Measurements from ENCODE around the gene YPEL5. TPM values are rescaled to one million over a fixed set of nuclear protein-coding genes. Genes with fewer than 3 reads are reported as not detected.
"Not testable (repeated sequence)": the region's sequence is repeated elsewhere in the genome, so short reads cannot be mapped to it uniquely, and the experiment has no call there.

YPEL5 gene
- total RNA-seq: 10 to 100 TPM; 42.8 to 88.1 (median 80.5) TPM

GRCh38 chr2:30146337-30147195, at the start of gene YPEL5:
Gene YPEL5, plus strand, starts transcription at chr2:30147007. Its CDS starts 9,645 bp downstream, at chr2:30156652.
- H3K4me1 ChIP-seq: peaks cover 23 to 46% (median 42%) of the 10 kb centered on the region in 4 donors
- TF ChIP-seq EP300 (IDR thresholded peaks at IDR 0.05; ENCODE audit: low read depth): peak; percentile 31
- peak; percentile 95 for TF ChIP-seq POLR2A (IDR thresholded peaks at IDR 0.05)
- TF ChIP-seq POLR2AphosphoS5 (IDR thresholded peaks at IDR 0.05): peak; percentile 92 to 94 (median 94)
- TF ChIP-seq, protein P1, sequence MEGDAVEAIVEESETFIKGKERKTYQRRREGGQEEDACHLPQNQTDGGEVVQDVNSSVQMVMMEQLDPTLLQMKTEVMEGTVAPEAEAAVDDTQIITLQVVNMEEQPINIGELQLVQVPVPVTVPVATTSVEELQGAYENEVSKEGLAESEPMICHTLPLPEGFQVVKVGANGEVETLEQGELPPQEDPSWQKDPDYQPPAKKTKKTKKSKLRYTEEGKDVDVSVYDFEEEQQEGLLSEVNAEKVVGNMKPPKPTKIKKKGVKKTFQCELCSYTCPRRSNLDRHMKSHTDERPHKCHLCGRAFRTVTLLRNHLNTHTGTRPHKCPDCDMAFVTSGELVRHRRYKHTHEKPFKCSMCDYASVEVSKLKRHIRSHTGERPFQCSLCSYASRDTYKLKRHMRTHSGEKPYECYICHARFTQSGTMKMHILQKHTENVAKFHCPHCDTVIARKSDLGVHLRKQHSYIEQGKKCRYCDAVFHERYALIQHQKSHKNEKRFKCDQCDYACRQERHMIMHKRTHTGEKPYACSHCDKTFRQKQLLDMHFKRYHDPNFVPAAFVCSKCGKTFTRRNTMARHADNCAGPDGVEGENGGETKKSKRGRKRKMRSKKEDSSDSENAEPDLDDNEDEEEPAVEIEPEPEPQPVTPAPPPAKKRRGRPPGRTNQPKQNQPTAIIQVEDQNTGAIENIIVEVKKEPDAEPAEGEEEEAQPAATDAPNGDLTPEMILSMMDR (IDR thresholded peaks at IDR 0.05): no peak
- WGBS, 2 donors (ENCODE audit: low coverage in 1 of 2): 0% methylated on average over 2 to 44 of the region's 63 CpGs
- H3K27ac ChIP-seq: peak within 1 kb of the TSS; percentile 99 to 100 (median 100)
- intact Hi-C loops (cut with DNase I; ENCODE audit: low total_unique reads): no loop called here
- no peaks in the 10 kb centered on the region for H3K9me3 ChIP-seq
- H3K36me3 ChIP-seq: peaks cover 0 to 7% (median 0%) of the 10 kb centered on the region in 4 donors
- in situ Hi-C loops (cut with MboI; ENCODE audit: low pct_ligation_motif_present in 1 of 4, low pct_unique_long_range_greater_than_20kb in 1 of 4, low sequenced_read_pairs in 3 of 4): no loop called here
- H3K27me3 ChIP-seq: no peaks in the 10 kb centered on the region
- peak; percentile 99 for DNase-seq
- peak within 1 kb of the TSS; percentile 94 to 100 (median 96) for H3K4me3 ChIP-seq

DNA sequence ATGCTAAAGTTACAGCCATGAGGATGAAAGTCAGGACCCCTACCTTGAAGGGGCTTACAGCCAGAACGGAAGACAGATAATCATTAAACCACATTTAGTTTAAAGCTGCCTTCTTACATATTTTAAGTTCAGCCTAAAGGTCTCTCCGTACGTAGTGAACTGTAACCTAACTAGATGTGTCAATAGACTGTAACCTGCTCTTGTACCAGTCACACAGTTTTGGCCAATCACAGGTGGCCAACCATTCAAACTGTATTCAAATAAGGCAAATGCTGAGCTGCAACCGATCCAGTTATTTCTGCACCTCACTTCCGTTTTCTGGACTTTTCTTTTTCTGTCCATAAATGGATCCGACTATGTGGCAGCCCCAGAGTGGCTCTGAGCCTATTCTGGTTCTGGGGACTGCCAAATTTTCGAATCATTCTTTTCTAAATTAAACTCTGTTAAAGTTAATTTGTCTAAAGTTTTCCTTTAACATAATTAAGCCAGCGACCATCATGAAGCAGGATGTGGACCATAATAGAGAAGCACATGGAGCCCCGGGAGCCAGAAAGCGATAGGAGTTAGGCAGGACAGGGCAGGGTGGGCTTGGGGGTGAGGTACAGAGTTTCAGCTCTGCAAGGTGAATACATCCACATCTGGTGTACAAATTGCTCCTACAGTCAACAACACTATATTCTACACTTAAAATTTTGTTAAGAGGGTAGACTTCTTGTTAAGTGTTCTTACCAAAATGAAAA, 48.4 kb upstream of the YPEL5 start:
- WGBS, 2 donors (ENCODE audit: low coverage in 1 of 2): 66 to 67% methylated on average over 9 to 10 of the region's 10 CpGs
- Histone ChIP-seq H3K9me3 (no peaks in the 10 kb centered on the region), H3K36me3 (no peaks in the 10 kb centered on the region), H3K27me3 (peaks cover 30% of the 10 kb centered on the region), H3K4me3 (no peak overlapping the region), H3K27ac (no peak overlapping the region), H3K4me1 (no peaks in the 10 kb centered on the region)
- intact Hi-C loops (cut with DNase I; ENCODE audit: low total_unique reads): no loop called here
- in situ Hi-C loops (cut with MboI; ENCODE audit: low pct_ligation_motif_present in 1 of 4, low pct_unique_long_range_greater_than_20kb in 1 of 4, low sequenced_read_pairs in 3 of 4): no loop called here
- no peak for DNase-seq
- TF ChIP-seq, protein P1 (IDR thresholded peaks at IDR 0.05): no peak

DNA sequence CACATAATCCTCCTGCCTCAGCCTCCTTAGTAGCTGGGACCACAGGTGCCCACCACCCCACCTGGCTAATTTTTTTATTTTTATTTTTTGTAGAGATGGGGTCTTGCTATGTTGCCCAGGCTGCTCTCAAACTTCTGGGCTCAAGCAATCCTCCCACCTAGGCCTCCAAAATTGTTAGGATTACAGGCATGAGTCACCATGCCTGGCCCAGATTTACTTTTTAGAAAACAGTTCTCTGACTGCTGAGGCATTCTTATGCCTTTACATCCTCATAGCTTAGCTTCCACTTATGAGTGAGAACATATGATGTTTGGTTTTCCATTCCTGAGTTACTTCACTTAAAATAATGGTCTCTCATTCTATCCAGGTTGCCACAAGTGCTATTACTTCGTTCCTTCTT, 47.4 kb upstream of the YPEL5 start:
- in situ Hi-C loops (cut with MboI; ENCODE audit: low pct_ligation_motif_present in 1 of 4, low pct_unique_long_range_greater_than_20kb in 1 of 4, low sequenced_read_pairs in 3 of 4); intact Hi-C loops (cut with DNase I; ENCODE audit: low total_unique reads): not testable (repeated sequence)
- WGBS, 2 donors (ENCODE audit: low coverage in 1 of 2): 57 to 65% methylated on average over 1 of the region's 1 CpG

GRCh38 chr2:30100691-30101090, 46.1 kb upstream of the YPEL5 start:
- H3K4me1 ChIP-seq; intact Hi-C loops (cut with DNase I; ENCODE audit: low total_unique reads); DNase-seq; H3K9me3 ChIP-seq; H3K36me3 ChIP-seq; H3K27ac ChIP-seq; in situ Hi-C loops (cut with MboI; ENCODE audit: low pct_ligation_motif_present in 1 of 4, low pct_unique_long_range_greater_than_20kb in 1 of 4, low sequenced_read_pairs in 3 of 4); H3K4me3 ChIP-seq: not testable (repeated sequence)
- WGBS, 2 donors (ENCODE audit: low coverage in 1 of 2): 68 to 82% methylated on average over 2 to 3 of the region's 3 CpGs
- peaks cover 21% of the 10 kb centered on the region for H3K27me3 ChIP-seq

More for the DNA sequence above, 47.4 kb upstream of the YPEL5 start:
- H3K4me3 ChIP-seq, H3K27ac ChIP-seq, DNase-seq, H3K9me3 ChIP-seq, H3K4me1 ChIP-seq, H3K36me3 ChIP-seq: not testable (repeated sequence)
- peaks cover 28% of the 10 kb centered on the region for H3K27me3 ChIP-seq

DNA sequence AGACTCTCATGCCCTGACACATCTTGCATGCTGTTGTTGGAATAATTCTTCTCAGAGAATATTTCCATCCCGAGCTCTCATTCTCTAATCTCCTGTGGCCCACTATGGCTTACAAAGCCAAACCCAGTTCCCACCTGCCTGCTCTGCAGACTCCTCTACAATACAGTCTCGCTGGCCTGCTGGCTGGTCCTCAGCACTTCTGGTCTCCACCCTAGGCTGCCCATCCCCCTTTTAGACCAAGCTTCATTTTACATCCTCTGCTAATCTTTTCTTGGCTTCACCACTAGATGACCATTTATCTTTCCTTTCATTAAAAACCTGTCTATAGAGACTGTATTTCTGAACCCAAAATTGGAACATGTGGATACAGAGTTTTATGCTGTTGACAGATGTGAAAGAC, 42.5 kb upstream of the YPEL5 start:
- no peak for DNase-seq
- Histone ChIP-seq H3K27ac (no peak overlapping the region), H3K4me1 (no peaks in the 10 kb centered on the region), H3K36me3 (no peaks in the 10 kb centered on the region), H3K4me3 (no peak overlapping the region), H3K27me3 (no peaks in the 10 kb centered on the region), H3K9me3 (no peaks in the 10 kb centered on the region)
- no peak for TF ChIP-seq EP300 (IDR thresholded peaks at IDR 0.05; ENCODE audit: low read depth)
- TF ChIP-seq POLR2A (IDR thresholded peaks at IDR 0.05): no peak
- in situ Hi-C loops (cut with MboI; ENCODE audit: low pct_ligation_motif_present in 1 of 4, low pct_unique_long_range_greater_than_20kb in 1 of 4, low sequenced_read_pairs in 3 of 4): no loop called here
- 75 to 93% methylated on average over 2 of the region's 2 CpGs for WGBS, 2 donors (ENCODE audit: low coverage in 1 of 2)
- intact Hi-C loops (cut with DNase I; ENCODE audit: low total_unique reads): no loop called here

Measured in transverse colon (tissue), 4 donors.